GM12801 (cell line): ENCODE measurements around the gene CASS4.

ENCODE experiments used
- CTCF ChIP-seq: IDR thresholded peaks from one replicate; pipeline ENCODE4 v1.5.1; 2011; ENCODE audit warnings: control low read depth; ENCODE audit not compliant: insufficient read length; ENCODE audit errors: extremely low read depth

Gene CASS4

GRCh38 chr20:56372850-56373249 lies 39.2 kb upstream of the CASS4 start:
- no peak for TF ChIP-seq CTCF

GRCh38 chr20:56373942-56374341 lies 38.1 kb upstream of the CASS4 start:
- TF ChIP-seq CTCF, result no peak

- no peak for TF ChIP-seq CTCF
These were observed 35.7 kb upstream of the CASS4 start for GRCh38 chr20:56376331-56376730.

GRCh38 chr20:56378386-56378785 lies 33.7 kb upstream of the CASS4 start:
- TF ChIP-seq CTCF, result no peak

- TF ChIP-seq CTCF, result no peak
These were observed 31.7 kb upstream of the CASS4 start for GRCh38 chr20:56380375-56380774.

- TF ChIP-seq CTCF, result no peak
These were observed 30.6 kb upstream of the CASS4 start for GRCh38 chr20:56381501-56381900.

GRCh38 chr20:56382696-56383095 lies 29.4 kb upstream of the CASS4 start:
- no peak for TF ChIP-seq CTCF

- no peak for TF ChIP-seq CTCF
These were observed 28.7 kb upstream of the CASS4 start for GRCh38 chr20:56383334-56383733.
